ENCODE data around the gene SLC9B2. TPM values are rescaled to one million over a fixed set of nuclear protein-coding genes. Genes with fewer than 3 reads are reported as not detected.

SLC9B2 gene
- total RNA-seq, 1 experiment from 2014 or later = 7.3 TPM

DNA sequence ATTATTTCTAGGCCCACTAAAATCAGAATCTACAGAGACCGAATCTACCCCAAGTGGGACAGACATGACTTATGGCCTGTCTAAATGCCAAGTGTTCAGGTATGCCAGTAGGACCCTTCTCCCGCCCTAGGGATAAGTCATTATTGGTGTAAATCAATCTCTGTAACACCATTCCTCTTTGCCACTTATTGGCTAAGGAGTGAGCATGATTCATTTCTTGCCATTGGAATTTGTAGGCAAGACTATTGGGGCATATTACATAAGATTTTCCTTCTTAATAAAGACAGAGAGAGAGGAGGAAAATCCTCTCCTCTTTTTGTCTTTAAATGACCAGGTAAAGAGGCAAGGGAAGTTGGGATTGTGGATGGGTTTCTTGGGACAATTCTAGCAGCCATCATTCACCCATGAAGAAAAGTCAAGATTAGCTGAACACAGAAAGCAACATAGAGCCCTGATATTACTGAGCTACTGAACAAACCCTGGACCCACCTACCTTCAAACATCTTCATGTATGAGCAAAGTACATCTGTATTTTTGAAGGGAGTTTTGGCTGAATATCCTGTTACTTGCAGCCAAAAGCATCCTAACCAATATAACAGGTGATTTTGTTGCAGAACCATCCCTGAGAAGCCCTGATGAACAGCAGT lies 2.6 kb downstream of the SLC9B2 start:
- Histone ChIP-seq H3K4me1 (ENCODE audit: insufficient read depth, low read length) (no peaks in the 10 kb centered on the region), H2AK5ac (ENCODE audit: insufficient read length, low read length) (no peak overlapping the region), H3K56ac (ENCODE audit: insufficient read length, low read depth, low read length) (no peak overlapping the region), H2BK120ac (ENCODE audit: low read depth, low read length, poor library complexity, severe bottlenecking) (no peak overlapping the region), H4K91ac (ENCODE audit: insufficient read length, low read depth, low read length) (no peak overlapping the region), H3K4me2 (ENCODE audit: insufficient read depth, insufficient read length, low read length) (no peak overlapping the region), H3K79me2 (ENCODE audit: insufficient read depth, low read length) (no peaks in the 10 kb centered on the region), H2BK12ac (ENCODE audit: insufficient read length, low read depth, low read length) (no peak overlapping the region), H3K9me3 (ENCODE audit: control insufficient read depth, low read depth, low read length) (no peaks in the 10 kb centered on the region), H3K23me2 (ENCODE audit: insufficient read length, low read depth, low read length, poor library complexity, severe bottlenecking) (peaks cover 7% of the 10 kb centered on the region), H3K9ac (ENCODE audit: extremely low read depth, insufficient read length, low read length) (no peak overlapping the region), H3T11ph (ENCODE audit: low read length) (no peak overlapping the region), H2AFZ (ENCODE audit: low read length) (no peak overlapping the region), H3K18ac (ENCODE audit: insufficient read length, low read depth, low read length) (no peak overlapping the region), H4K8ac (replicated peaks; ENCODE audit: insufficient read length, low read depth, low read length) (no peak overlapping the region), H3K79me1 (ENCODE audit: insufficient read depth, low read depth, low read length, poor library complexity, severe bottlenecking) (no peaks in the 10 kb centered on the region), H3K23ac (ENCODE audit: insufficient read length, low read depth, low read length) (no peak overlapping the region), H2BK5ac (ENCODE audit: insufficient read length, low read length) (no peak overlapping the region), H4K20me1 (ENCODE audit: control insufficient read depth, insufficient read depth, insufficient read length) (no peaks in the 10 kb centered on the region), H2BK15ac (ENCODE audit: low read depth, low read length) (no peak overlapping the region), H4K5ac (ENCODE audit: insufficient read length, low read depth, low read length) (no peak overlapping the region), H3K27ac (ENCODE audit: insufficient read length, low read depth, low read length) (no peak overlapping the region), H3K27me3 (ENCODE audit: insufficient read depth, low read length) (peaks cover 5% of the 10 kb centered on the region; the same call in 1 of the 2 replicates), H3K4ac (ENCODE audit: low read depth, low read length) (no peak overlapping the region), H2BK20ac (ENCODE audit: low read depth, low read length, poor library complexity, severe bottlenecking) (no peak overlapping the region), H3K14ac (ENCODE audit: insufficient read depth, low read length) (no peak overlapping the region)
- Mint-ChIP-seq H3K9me3 (no peaks in the 10 kb centered on the region), H3K4me3 (no peak overlapping the region), H3K36me3 (ENCODE audit: insufficient read depth in 1 of 3, low read depth in 3 of 3) (no peaks in the 10 kb centered on the region), H3K27me3 (ENCODE audit: low read depth) (peaks cover 34% of the 10 kb centered on the region), H3K27ac (no peak overlapping the region), H3K4me1 (peaks cover 20 to 21% of the 10 kb centered on the region in 2 experiments)
- TF ChIP-seq, protein P1, sequence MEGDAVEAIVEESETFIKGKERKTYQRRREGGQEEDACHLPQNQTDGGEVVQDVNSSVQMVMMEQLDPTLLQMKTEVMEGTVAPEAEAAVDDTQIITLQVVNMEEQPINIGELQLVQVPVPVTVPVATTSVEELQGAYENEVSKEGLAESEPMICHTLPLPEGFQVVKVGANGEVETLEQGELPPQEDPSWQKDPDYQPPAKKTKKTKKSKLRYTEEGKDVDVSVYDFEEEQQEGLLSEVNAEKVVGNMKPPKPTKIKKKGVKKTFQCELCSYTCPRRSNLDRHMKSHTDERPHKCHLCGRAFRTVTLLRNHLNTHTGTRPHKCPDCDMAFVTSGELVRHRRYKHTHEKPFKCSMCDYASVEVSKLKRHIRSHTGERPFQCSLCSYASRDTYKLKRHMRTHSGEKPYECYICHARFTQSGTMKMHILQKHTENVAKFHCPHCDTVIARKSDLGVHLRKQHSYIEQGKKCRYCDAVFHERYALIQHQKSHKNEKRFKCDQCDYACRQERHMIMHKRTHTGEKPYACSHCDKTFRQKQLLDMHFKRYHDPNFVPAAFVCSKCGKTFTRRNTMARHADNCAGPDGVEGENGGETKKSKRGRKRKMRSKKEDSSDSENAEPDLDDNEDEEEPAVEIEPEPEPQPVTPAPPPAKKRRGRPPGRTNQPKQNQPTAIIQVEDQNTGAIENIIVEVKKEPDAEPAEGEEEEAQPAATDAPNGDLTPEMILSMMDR (conservative IDR thresholded peaks at IDR 0.05) = no peak
- WGBS (ENCODE audit: extremely low coverage, insufficient read length, low lambda C conversion rate) = no CpG with 5 or more reads among the region's 2 CpGs
- no peak for DNase-seq
